IPS-20b (cell line): Measurements from ENCODE around the gene MRGPRD.
"Not testable (repeated sequence)": the region's sequence is repeated elsewhere in the genome, so short reads cannot be mapped to it uniquely, and the experiment has no call there.

Experiments
- H3K27ac ChIP-seq: one replicate; pipeline ENCODE4 v1.5.1; 2013; ENCODE audit warnings: low read length
- H3K27me3 ChIP-seq: 2 replicates; pipeline ENCODE4 v1.6.1; 2013; ENCODE audit warnings: mild to moderate bottlenecking, low read length, inconsistent platforms; ENCODE audit not compliant: insufficient read depth
- H3K36me3 ChIP-seq: 2 replicates; pipeline ENCODE4 v1.6.1; 2013; ENCODE audit warnings: low read depth, mild to moderate bottlenecking, inconsistent platforms, low read length, moderate library complexity; ENCODE audit not compliant: insufficient read depth
- H3K4me1 ChIP-seq: 2 replicates; pipeline ENCODE4 v1.6.1; 2013; ENCODE audit warnings: mild to moderate bottlenecking, control low read depth, inconsistent platforms, low read length, moderate library complexity; ENCODE audit not compliant: insufficient read depth
- H3K4me3 ChIP-seq: 2 replicates; pipeline ENCODE4 v1.5.1; 2013; ENCODE audit warnings: mild to moderate bottlenecking, low read length, inconsistent platforms
- H3K9ac ChIP-seq: 2 replicates; pipeline ENCODE4 v1.6.1; 2013; ENCODE audit warnings: low read depth, mild to moderate bottlenecking, inconsistent platforms, low read length, moderate library complexity
- H3K9me3 ChIP-seq: 2 replicates; pipeline ENCODE4 v1.6.1; 2013; ENCODE audit warnings: mild to moderate bottlenecking, low read depth, low read length, inconsistent platforms; ENCODE audit not compliant: insufficient read depth

The MRGPRD gene

DNA sequence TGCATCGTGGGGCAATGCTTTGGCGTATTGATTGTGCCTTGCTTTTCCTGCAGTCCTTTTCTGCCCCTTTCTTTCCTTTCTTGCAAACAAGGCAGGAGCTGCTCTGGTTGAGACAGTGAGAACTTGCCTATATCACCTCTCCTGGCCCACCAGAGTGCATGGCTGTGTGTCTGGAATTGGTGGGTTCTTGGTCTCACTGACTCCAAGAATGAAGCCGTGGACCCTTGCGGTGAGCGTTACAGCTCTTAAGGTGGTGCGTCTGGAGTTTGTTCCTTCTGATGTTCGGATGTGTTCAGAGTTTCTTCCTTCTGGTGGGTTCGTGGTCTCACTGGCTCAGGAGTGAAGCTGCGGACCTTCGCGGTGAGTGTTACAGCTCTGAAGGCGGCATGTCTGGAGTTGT, 7.1 kb downstream of the MRGPRD start:
- H3K9ac ChIP-seq, H3K36me3 ChIP-seq, H3K9me3 ChIP-seq, H3K27ac ChIP-seq, H3K27me3 ChIP-seq, H3K4me1 ChIP-seq, H3K4me3 ChIP-seq: not testable (repeated sequence)

GRCh38 chr11:68973219-68973618, 7.6 kb downstream of the MRGPRD start:
- H3K4me3 ChIP-seq: no peak overlapping the region

GRCh38 chr11:68970921-68971636, 9.7 kb downstream of the MRGPRD start:
- Histone ChIP-seq H3K27ac (no peak overlapping the region), H3K36me3 (no peaks in the 10 kb centered on the region), H3K9me3 (no peaks in the 10 kb centered on the region), H3K9ac (no peak overlapping the region), H3K4me3 (no peak overlapping the region), H3K27me3 (no peaks in the 10 kb centered on the region), H3K4me1 (no peaks in the 10 kb centered on the region)

More at GRCh38 chr11:68973219-68973618, 7.6 kb downstream of the MRGPRD start:
- H3K4me1 ChIP-seq: no peaks in the 10 kb centered on the region
- H3K27ac ChIP-seq: no peak overlapping the region
- no peaks in the 10 kb centered on the region for H3K27me3 ChIP-seq
- no peaks in the 10 kb centered on the region for H3K36me3 ChIP-seq
- no peak overlapping the region for H3K9ac ChIP-seq
- no peaks in the 10 kb centered on the region for H3K9me3 ChIP-seq

DNA sequence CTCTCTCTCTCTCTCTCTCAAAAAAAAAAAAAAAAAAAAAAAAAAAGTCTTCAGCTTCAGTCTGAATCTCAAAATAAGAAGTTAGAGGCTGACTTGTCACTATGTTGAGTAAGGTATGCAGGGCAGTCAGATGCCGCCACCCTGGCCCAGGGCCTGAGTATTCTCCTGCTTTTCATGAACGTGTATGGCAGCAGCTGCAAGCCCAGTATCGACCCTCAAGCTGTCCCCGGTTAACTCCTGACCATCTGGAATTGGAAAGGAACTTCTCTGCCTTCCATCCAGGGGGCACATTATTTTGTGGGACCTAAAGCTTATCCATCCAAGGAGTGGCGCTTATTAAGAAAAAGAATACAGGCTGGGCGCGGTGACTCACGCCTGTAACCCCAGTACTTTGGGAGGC, 11.4 kb downstream of the MRGPRD start:
- Histone ChIP-seq H3K4me3 (no peak overlapping the region), H3K9ac (no peak overlapping the region), H3K27me3 (no peaks in the 10 kb centered on the region), H3K9me3 (no peaks in the 10 kb centered on the region), H3K36me3 (no peaks in the 10 kb centered on the region), H3K4me1 (no peaks in the 10 kb centered on the region), H3K27ac (no peak overlapping the region)

DNA sequence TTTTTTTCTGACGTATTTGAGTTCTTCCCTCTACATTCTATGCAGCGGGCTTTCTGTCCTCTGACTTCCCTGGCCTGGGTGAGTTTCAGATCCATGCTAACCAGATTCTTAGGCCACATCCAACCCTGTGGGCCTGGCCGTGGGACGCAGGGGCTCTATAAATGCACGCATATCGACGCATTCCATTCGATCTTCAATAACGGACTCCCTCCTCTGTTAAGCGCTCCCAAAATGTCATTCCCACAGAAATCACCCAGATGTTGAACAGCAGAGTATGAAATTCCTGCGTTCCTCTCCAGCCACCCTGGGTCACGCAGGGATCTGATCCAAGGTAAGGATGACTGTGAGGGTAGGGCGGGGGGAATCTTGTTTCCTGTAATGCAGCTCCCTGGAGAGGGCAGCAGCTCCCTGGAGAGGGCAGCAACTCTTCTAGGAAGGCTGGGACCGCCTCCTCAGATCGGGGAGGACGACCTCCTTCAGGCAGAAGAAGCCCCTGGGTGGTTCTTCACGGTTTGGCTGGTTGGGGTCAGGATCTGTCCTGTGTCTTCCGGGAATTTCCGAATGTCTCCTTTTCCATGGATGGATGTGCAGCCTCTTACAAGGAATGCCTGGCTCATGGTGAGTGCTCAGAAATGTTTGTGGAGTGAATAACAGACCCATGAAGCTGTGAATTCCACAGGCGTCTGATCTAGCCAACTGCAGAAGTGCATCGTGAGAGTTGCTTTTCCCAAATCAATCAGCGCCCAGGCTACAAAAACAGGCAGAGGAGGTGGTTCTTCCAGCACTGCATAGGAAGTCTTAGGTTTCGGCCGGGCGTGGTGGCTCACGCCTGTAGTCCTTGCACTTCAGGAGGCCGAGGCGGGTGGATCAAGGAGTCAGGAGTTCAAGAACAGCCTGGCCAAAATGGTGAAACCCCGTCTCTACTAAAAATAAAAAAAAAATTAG, 12.2 kb downstream of the MRGPRD start:
- Histone ChIP-seq H3K9ac (no peak overlapping the region), H3K36me3 (no peaks in the 10 kb centered on the region), H3K9me3 (no peaks in the 10 kb centered on the region), H3K4me3 (no peak overlapping the region), H3K27ac (no peak overlapping the region), H3K4me1 (no peaks in the 10 kb centered on the region), H3K27me3 (no peaks in the 10 kb centered on the region)

DNA sequence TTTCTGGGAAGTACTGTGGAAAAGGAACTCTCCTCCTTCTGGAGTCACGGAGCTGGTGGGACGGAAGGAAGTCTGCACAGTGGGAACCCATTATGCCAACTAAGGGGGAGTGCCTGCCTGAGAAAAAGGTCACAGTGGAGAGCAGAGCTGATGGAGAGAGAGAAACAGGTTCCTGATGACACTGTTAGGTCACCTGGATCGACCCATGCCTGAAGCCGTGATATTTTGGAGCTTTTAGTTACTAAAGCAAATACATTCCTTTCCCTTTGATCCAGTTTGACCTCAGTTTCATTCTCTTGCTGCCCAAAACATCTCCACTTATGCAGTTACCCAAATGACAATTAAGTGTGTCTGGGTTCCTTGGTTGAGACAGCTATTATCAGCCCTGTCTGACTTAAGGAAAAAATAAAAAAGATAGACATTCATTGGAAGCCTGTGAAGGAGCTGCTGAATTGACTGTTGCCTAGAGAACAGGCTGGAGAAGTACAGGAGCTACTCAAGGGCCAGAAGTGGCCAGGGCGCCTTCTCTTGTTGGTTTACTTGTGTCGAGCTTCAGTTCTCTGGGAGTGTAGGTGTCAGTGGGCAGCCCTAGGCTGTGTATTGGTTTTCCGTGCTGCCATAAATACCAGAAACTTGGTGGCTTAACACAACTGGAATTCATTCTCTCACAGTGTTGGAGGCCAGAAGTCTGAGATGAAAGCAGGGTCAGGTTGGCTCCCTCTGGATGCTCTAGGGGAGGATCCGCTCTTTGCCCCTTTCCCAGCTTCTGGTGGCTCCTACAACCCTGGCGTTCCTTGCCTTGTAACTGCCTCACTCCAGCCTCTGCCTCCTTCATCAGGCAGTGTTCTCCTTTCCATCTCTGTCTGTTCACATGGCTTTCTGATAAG, 13.6 kb downstream of the MRGPRD start:
- Histone ChIP-seq H3K27ac (no peak overlapping the region), H3K9ac (no peak overlapping the region), H3K36me3 (no peaks in the 10 kb centered on the region), H3K27me3 (no peaks in the 10 kb centered on the region), H3K9me3 (no peaks in the 10 kb centered on the region), H3K4me3 (no peak overlapping the region), H3K4me1 (no peaks in the 10 kb centered on the region)

DNA sequence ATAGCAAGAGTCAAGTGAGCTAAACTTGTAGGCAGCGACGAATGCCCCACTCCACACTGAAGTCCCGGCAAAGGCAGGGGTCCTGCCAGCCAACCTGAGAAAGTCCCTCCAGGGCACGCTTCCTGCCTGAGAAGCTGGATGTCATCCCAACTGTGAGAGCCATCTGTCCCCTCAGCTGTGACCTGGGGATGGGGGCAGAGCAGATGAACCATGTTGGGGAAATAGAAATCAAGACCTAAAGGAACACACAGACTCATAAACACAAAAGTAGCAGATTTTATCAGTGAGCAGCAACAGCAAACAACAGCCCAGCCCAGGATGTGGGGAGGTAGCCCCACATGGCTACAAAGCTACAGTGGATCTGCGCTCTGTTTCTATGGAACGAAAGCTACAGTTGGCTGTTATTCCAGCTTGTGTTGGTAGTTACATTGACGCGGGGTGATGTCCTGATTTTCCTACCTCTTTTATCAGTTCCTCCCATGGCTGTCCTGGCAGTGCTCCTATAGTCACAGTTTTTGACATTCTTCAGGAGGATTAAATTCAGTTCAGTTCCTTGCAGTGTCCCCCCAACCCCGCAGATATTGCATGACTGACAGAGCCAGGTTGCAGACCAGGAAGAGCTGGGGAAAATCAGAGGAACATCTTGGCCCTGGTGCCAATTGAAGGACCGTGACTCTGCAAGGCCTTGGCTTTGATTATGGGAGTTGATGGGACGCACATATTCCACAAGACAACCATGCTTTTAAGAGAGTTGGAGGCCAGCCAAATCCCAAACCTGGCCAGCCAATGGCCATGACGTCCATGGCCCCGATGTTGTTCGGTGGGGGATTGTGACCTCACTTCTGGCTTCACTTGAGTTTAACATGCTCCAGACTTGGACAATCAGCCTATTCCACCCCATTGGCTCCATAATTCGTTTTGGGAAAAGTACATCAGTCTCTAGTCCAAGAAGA, 14.6 kb downstream of the MRGPRD start:
- no peaks in the 10 kb centered on the region for H3K36me3 ChIP-seq
- H3K4me3 ChIP-seq: no peak overlapping the region
- no peak overlapping the region for H3K27ac ChIP-seq
- H3K4me1 ChIP-seq: no peaks in the 10 kb centered on the region
- no peaks in the 10 kb centered on the region for H3K27me3 ChIP-seq
- H3K9ac ChIP-seq: no peak overlapping the region
- H3K9me3 ChIP-seq: no peaks in the 10 kb centered on the region

GRCh38 chr11:68963779-68964178, 17.0 kb downstream of the MRGPRD start:
- H3K27ac ChIP-seq: no peak overlapping the region
- H3K9me3 ChIP-seq: no peaks in the 10 kb centered on the region
- no peak overlapping the region for H3K4me3 ChIP-seq
- no peaks in the 10 kb centered on the region for H3K27me3 ChIP-seq
- H3K9ac ChIP-seq: no peak overlapping the region
- H3K36me3 ChIP-seq: no peaks in the 10 kb centered on the region
- no peaks in the 10 kb centered on the region for H3K4me1 ChIP-seq

- Histone ChIP-seq H3K4me1 (no peaks in the 10 kb centered on the region), H3K27me3 (no peaks in the 10 kb centered on the region), H3K9ac (no peak overlapping the region), H3K27ac (no peak overlapping the region), H3K9me3 (no peaks in the 10 kb centered on the region), H3K4me3 (no peak overlapping the region), H3K36me3 (no peaks in the 10 kb centered on the region)
Measured at GRCh38 chr11:68962527-68963250, 18.1 kb downstream of the MRGPRD start.

GRCh38 chr11:68961245-68961644, 19.5 kb downstream of the MRGPRD start:
- H3K9ac ChIP-seq: no peak overlapping the region
- H3K4me3 ChIP-seq: no peak overlapping the region
- H3K27me3 ChIP-seq: no peaks in the 10 kb centered on the region
- no peak overlapping the region for H3K27ac ChIP-seq
- H3K4me1 ChIP-seq: no peaks in the 10 kb centered on the region
- no peaks in the 10 kb centered on the region for H3K9me3 ChIP-seq
- no peaks in the 10 kb centered on the region for H3K36me3 ChIP-seq
